Activated naive CD4-positive, alpha-beta T cell treated with anti-CD3 and anti-CD28 coated beads for 36 hours (primary cell): ENCODE results near the gene EEF1E1. TPM values are rescaled to one million over a fixed set of nuclear protein-coding genes. Genes with fewer than 3 reads are reported as not detected.

Experiments used
- CTCF ChIA-PET: fragments of 350-600 bp; sonication (Branson Sonifier 250); formaldehyde crosslinking; loops from one replicate; lab custom pipeline; 2021; ENCODE audit warnings: antibody characterized with exemption; lab: Charles Lee
- DNase-seq: peaks from one replicate; pipeline ENCODE4 v3.0.0-alpha.2; 2020
- H3K27ac Mint-ChIP-seq: one replicate; pipeline ENCODE4 v1.8.0; 2021; ENCODE audit warnings: mild to moderate bottlenecking, mixed read lengths
- H3K27me3 Mint-ChIP-seq: one replicate; pipeline ENCODE4 v1.8.0; 2021; ENCODE audit warnings: low read depth, mixed read lengths
- H3K36me3 Mint-ChIP-seq: one replicate; pipeline ENCODE4 v1.8.0; 2021; ENCODE audit warnings: low read depth, mixed read lengths
- H3K4me1 Mint-ChIP-seq: one replicate; pipeline ENCODE4 v1.8.0; 2021; ENCODE audit warnings: low read depth, mixed read lengths
- H3K4me3 Mint-ChIP-seq: one replicate; pipeline ENCODE4 v1.8.0; 2021; ENCODE audit warnings: mild to moderate bottlenecking, moderate library complexity, mixed read lengths
- H3K9me3 Mint-ChIP-seq: one replicate; pipeline ENCODE4 v1.8.0; 2021; ENCODE audit warnings: mixed read lengths
- intact Hi-C: fragments of 100-400 bp; cut with micrococcal nuclease; formaldehyde crosslinking; loops from one replicate; pipeline ENCODE4 v1.15.1; 2023
- total RNA-seq, 2 experiments: library from RNA; stranded (reverse); gene quantifications; one replicate each; pipeline ENCODE4 v1.2.3, GENCODE V29; 2021

Gene EEF1E1
- total RNA-seq, 2 experiments from 2014 or later: 65.2 to 71.2 TPM

DNA sequence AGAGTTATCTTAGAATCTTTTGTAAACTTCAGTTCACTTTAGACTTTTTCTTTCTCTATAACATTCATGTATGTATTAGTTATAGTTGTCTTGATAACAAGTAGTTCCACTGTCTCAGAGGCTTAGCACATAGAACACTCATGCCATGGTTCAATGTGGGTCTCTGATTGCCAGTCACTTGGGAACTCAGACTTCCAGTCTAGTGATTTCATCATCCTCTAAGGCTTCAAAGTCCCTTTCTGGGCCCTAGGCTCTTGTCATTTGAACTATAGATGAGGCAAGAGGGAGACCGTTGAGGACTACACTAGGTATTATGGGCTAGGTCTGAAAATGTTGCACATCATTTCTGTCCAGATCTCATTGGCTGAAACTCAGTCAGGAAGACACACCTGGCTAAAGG, 8.4 kb upstream of the EEF1E1 start:
- CTCF ChIA-PET: interaction anchor here (0.6 to 1.0 kb wide), 4 partner anchors 46 to 308 kb away, joined by 3 to 4 read pairs (median 3); partner anchors contain the start of gene BLOC1S5
- DNase-seq: no peak
- Mint-ChIP-seq H3K27me3 (peaks cover 28% of the 10 kb centered on the region), H3K4me3 (no peak overlapping the region), H3K27ac (no peak overlapping the region), H3K9me3 (no peaks in the 10 kb centered on the region), H3K36me3 (no peaks in the 10 kb centered on the region), H3K4me1 (no peaks in the 10 kb centered on the region)
- intact Hi-C loops: no loop called here

DNA sequence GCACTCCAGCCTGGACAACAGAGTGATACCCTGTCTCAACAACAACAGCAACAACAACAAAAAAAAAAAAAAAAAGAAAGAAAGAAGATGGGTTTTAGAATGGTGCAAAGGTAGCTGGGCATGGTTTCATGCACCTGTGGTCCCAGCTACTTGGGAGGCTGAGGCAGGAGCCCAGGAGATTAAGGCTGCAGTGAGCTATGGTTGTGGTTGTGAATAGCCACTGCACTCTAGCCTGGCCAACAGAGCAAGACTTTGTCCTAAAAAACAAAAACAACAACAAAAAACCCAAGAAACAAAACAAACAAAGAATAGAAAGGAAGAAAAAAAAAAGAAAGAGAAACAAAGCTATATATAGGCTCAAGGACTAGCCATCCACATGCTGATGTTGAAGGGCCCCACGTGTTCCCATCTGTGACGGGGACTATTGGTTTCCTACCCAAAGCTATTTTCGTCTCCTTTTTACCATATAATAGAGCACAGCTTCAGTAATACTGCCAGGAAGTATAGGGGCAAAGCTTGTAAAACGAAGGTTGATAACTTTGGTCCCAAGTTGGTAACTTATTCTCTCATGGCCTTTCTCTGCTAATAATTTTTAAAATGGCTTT, 7.9 kb upstream of the EEF1E1 start:
- CTCF ChIA-PET: interaction anchor here (0.6 kb wide), 3 partner anchors 46 to 309 kb away, joined by 3 to 4 read pairs (median 3); partner anchors contain the start of gene BLOC1S5
- peaks cover 24% of the 10 kb centered on the region for H3K27me3 Mint-ChIP-seq
- no peak overlapping the region for H3K27ac Mint-ChIP-seq
- intact Hi-C loops: no loop called here
- H3K4me3 Mint-ChIP-seq: no peak overlapping the region
- H3K4me1 Mint-ChIP-seq: no peaks in the 10 kb centered on the region
- no peak for DNase-seq
- H3K9me3 Mint-ChIP-seq: no peaks in the 10 kb centered on the region
- no peaks in the 10 kb centered on the region for H3K36me3 Mint-ChIP-seq

DNA sequence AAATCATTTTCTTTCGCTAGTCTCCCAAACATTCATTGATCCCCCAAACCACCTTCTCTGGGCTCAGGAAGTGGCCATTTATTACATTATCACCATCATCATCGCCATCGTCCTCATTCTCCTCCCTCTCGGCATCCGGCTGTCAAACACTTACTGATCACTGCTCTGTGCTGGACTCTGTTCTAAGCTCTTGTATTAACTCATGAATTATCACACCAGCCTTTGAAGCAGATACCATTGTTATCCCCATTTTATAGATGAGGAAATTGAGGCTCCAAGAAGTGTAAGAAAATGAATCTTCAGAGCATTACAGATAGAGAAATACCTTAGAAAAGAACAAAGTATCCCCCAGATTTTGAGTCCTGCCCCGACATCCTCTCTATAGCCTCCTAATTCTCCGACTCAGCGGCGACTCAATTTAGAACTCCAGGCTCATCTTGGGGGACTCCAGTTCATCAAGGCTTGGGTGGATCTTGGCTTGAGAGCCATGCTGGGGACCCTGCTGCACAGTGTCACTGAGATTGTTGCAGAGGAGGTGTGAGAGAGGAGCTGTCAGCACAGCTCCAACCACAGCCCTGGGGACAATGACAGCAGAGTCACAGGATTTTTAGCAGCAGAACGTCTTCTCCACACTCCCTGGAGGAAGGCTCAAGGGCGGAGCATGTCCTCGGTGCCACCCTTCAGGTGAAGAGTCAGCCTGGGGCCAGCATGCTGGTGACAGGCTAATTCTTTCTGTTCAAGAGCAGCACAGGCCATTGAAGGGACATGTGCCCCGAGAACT, 6.6 kb upstream of the EEF1E1 start:
- H3K27me3 Mint-ChIP-seq: peaks cover 22% of the 10 kb centered on the region
- H3K4me3 Mint-ChIP-seq: no peak overlapping the region
- no peak for DNase-seq
- no peaks in the 10 kb centered on the region for H3K9me3 Mint-ChIP-seq
- H3K27ac Mint-ChIP-seq: no peak overlapping the region
- no peaks in the 10 kb centered on the region for H3K36me3 Mint-ChIP-seq
- no peaks in the 10 kb centered on the region for H3K4me1 Mint-ChIP-seq
- intact Hi-C loops: no loop called here
- CTCF ChIA-PET: no interaction called here

DNA sequence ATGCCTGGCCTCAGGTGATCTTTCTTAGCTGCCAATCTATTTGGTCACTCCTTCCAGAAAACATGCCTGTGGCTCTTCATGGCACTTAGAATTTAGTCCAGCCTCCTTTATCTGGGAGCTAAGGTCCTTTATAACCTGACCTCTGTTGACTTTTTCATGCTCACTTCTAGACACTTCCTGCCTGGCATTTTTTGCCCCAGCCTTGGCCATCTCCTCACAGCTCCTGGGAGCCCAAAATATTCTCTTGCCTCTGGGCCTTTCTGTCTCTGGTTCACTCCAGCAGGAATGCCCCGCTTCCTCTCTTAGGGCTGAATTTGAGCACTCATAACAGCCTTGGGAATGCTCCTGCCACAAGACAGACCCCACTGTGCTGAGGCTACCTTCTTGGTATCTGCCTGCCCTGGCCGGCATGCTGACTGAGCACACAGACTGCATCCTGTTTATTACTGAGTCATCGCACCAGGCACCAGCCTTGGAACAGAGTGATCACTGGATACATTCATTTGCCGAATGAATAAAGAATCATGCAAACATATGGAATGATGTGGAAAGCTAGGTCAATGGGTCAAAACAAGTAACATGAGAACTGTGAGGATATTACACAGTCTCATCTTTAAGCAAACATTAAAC, 5.8 kb upstream of the EEF1E1 start:
- peaks cover 22% of the 10 kb centered on the region for H3K27me3 Mint-ChIP-seq
- no peaks in the 10 kb centered on the region for H3K36me3 Mint-ChIP-seq
- no peak for DNase-seq
- no peaks in the 10 kb centered on the region for H3K9me3 Mint-ChIP-seq
- no peak overlapping the region for H3K27ac Mint-ChIP-seq
- CTCF ChIA-PET: no interaction called here
- H3K4me3 Mint-ChIP-seq: no peak overlapping the region
- no peaks in the 10 kb centered on the region for H3K4me1 Mint-ChIP-seq
- intact Hi-C loops: no loop called here

DNA sequence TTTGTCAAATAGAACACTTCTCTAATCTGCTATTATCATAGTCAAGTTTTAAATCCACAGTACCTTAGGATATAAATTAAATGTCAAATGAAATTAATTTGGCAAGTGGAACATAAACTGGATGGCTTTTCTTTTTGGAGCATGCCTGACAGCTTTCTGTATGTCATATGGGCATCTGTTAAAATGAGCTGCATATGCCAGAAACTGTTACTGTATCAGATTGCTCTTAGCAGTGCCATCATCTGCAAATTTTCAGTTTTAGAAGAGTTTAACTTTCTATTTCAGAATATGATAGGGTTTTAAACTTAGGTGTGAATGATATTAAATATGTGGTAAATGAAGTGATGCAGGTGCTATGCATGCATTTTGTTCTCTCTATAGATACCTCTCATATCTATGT, 3.4 kb upstream of the EEF1E1 start:
- CTCF ChIA-PET: no interaction called here
- no peak overlapping the region for H3K4me3 Mint-ChIP-seq
- no peak for DNase-seq
- no peaks in the 10 kb centered on the region for H3K9me3 Mint-ChIP-seq
- H3K27me3 Mint-ChIP-seq: peaks cover 22% of the 10 kb centered on the region
- no peak overlapping the region for H3K27ac Mint-ChIP-seq
- H3K36me3 Mint-ChIP-seq: peaks cover 6% of the 10 kb centered on the region
- peaks cover 11% of the 10 kb centered on the region for H3K4me1 Mint-ChIP-seq
- intact Hi-C loops: no loop called here

DNA sequence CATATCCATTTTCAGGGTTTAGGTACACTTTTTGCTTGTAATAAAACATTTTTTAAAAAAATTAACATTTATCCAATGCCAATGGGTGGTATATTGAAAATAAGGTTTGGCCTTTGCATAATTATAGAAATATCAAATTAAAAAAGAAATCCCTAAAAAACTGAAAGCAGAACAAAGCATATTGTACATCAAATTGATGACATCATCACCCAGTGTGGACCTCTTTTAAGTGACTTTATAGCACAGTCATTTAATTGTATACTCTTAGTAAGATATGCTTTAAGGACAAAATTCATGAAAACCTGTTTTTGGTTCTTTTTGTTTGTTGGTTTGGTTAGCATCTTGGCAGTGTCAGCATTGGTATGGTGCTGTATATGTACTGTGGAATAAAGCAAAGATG, 1.4 kb upstream of the EEF1E1 start:
- H3K27me3 Mint-ChIP-seq: peaks cover 22% of the 10 kb centered on the region
- intact Hi-C loops: loop anchor here (5.0 kb wide), 1 partner anchor 86 kb away; no protein-coding TSS in a partner anchor

DNA sequence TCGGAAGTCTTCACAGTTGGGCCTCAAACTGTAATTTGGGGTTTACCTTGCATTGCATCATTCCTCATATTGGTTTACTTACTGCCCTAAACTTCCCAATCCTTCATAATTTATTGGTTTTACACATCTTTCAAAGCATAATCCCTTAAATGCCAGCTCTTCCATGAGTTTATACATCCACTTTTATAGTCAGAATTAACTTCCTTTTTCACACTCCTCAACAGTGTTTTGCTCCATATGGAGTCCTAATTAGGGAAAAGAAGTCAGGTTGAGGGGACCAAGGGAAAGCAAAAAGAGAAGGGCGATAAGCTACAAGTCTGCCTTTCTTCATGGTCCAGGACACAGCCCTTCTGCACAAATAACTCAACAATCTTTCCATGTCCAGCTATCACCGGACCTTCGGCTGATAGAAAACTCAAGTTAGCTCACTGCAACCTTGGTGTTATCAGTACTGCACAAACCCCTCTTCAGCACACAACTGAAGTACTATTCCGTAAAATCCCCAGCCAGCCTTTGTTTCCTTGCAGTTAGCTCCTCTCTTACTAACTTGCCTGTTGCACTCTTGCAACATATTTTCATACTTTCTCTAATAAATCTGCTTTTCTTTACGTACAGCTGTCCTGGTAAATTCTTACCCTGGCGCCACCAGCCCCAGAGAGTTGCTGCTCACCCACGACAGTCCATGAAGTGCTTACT, 2.0 kb downstream of the EEF1E1 start:
- DNase-seq: no peak
- Mint-ChIP-seq H3K4me1 (peaks cover 38% of the 10 kb centered on the region), H3K9me3 (no peaks in the 10 kb centered on the region), H3K27ac (peak overlapping the region; percentile 22), H3K27me3 (peaks cover 3% of the 10 kb centered on the region), H3K36me3 (peaks cover 30% of the 10 kb centered on the region), H3K4me3 (peak overlapping the region; percentile 19)
- intact Hi-C loops: loop anchor here (2.0 to 5.0 kb wide), 2 partner anchors 18 to 83 kb away; no protein-coding TSS in a partner anchor
- CTCF ChIA-PET: no interaction called here

More for the DNA sequence above, 1.4 kb upstream of the EEF1E1 start:
- Mint-ChIP-seq H3K36me3 (peaks cover 15% of the 10 kb centered on the region), H3K4me1 (peaks cover 29% of the 10 kb centered on the region), H3K9me3 (no peaks in the 10 kb centered on the region), H3K4me3 (no peak overlapping the region), H3K27ac (no peak overlapping the region)
- CTCF ChIA-PET: no interaction called here
- no peak for DNase-seq

DNA sequence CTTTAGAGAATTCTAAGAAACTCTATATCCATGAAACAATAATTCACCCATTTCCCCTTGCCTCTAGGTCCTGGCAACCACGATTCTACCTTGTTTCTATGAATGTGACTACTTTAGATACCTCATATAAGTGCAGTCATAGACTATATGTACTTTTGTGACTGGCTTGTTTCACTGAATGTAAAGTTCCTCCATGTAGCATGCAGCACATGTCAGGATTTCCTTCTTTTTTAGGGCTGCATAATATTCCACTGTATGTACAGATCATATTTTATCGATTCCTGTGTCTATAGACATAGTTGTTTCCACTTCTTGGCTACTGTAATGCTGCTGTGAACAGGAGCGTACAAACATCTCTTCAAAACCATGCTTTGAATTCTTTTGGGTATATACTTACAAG, 11.7 kb downstream of the EEF1E1 start:
- Mint-ChIP-seq H3K36me3 (peaks cover 72% of the 10 kb centered on the region), H3K4me1 (peaks cover 9% of the 10 kb centered on the region), H3K4me3 (no peak overlapping the region), H3K27ac (no peak overlapping the region), H3K9me3 (peaks cover 2% of the 10 kb centered on the region), H3K27me3 (no peaks in the 10 kb centered on the region)
- intact Hi-C loops: no loop called here
- no peak for DNase-seq
- CTCF ChIA-PET: no interaction called here

DNA sequence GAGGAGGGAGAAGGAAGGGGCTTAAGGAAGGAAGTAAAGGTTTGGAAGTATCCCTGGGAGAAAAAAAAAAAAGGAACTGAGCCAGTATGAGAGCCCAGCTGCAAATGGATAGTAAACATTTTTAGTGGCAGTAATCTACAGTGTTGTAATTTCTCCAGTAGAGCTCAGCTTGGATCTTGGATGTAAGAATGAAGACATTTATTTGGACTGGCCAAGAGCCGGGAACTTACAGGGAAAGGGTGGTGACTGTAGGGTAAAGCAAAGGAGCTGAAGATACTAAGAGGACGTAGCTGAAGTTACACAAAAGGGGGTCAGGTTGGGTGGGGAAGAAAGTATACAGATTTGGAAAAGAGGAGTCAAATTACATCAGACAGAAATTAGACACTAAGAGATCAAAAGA, 13.5 kb downstream of the EEF1E1 start:
- DNase-seq: no peak
- peaks cover 2% of the 10 kb centered on the region for H3K9me3 Mint-ChIP-seq
- CTCF ChIA-PET: interaction anchor here (0.6 to 0.7 kb wide), 2 partner anchors 9 to 1217 kb away, joined by 3 to 4 read pairs; no protein-coding TSS in a partner anchor
- H3K27me3 Mint-ChIP-seq: no peaks in the 10 kb centered on the region
- intact Hi-C loops: no loop called here
- no peak overlapping the region for H3K4me3 Mint-ChIP-seq
- H3K36me3 Mint-ChIP-seq: peaks cover 62% of the 10 kb centered on the region
- H3K4me1 Mint-ChIP-seq: peaks cover 11% of the 10 kb centered on the region
- H3K27ac Mint-ChIP-seq: no peak overlapping the region

DNA sequence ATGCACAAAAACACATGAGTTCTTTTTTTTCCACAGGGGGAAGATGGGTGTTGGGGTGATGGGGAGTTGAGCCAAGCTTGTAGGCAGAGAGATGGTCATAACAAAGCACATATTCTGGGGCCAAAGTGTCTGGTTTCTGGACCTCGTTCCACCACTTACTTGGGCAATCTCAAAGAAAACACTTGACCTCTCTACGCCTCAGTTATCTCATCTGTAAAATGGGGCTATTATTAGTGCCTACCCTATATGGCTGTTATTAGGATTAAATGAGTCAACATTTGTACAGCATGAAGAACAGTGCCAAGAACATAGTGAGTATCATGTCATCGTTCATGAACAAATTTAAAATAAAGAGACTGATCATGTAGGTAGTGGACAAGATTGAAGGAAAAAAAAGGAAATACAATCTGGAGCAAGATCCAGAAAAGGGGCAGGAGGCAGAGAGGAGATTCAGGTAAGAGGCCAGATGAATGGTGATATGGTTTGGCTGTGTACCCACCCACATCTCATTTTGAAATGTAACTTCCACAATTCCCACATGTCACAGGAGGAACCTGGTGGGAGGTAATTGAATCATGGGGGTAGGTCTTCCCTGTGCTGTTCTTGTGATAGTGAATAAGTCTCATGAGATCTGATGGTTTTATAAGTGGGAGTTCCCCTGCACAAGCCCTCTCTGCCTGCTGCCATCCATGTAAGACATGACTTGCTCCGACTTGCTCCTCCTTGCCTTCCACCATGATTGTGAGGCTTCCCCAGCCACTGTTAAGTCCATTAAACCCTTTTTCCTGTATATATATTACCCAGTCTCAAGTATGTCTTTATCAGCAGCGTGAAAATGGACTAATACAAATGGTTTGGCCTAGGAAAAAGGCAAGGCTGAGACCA, 14.2 kb downstream of the EEF1E1 start:
- Mint-ChIP-seq H3K27ac (no peak overlapping the region), H3K4me3 (no peak overlapping the region), H3K9me3 (peaks cover 2% of the 10 kb centered on the region), H3K4me1 (peaks cover 17% of the 10 kb centered on the region), H3K36me3 (peaks cover 64% of the 10 kb centered on the region), H3K27me3 (no peaks in the 10 kb centered on the region)
- CTCF ChIA-PET: no interaction called here
- no peak for DNase-seq
- intact Hi-C loops: no loop called here

DNA sequence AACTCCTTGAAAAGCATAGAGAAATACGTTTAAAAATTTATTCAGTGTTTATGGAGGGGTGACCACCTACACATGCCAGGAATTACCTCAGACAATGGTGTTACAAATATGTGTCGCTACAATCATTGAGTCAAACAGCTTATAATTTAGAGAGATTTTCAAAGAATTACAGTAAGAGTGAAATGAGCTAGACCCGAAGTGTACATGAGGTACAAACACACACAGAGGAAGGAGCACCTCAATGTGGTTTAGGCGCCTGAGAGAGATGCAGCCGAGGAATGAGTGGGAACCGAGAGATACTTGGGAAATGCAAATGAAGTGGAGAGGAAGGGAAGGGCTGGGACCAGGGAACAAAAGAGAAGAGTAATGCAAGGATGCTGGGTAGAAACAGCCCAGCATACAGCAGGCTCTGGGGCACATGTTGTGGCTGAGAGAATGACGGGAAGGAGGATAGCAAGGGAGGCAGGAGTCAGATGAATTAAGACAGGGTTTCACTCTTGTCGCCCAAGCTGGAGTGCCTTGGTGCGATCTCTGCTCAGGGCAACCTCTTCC, 15.5 kb downstream of the EEF1E1 start:
- DNase-seq: no peak
- H3K9me3 Mint-ChIP-seq: peaks cover 2% of the 10 kb centered on the region
- H3K4me1 Mint-ChIP-seq: peaks cover 20% of the 10 kb centered on the region
- no peak overlapping the region for H3K27ac Mint-ChIP-seq
- peaks cover 61% of the 10 kb centered on the region for H3K36me3 Mint-ChIP-seq
- CTCF ChIA-PET: no interaction called here
- no peaks in the 10 kb centered on the region for H3K27me3 Mint-ChIP-seq
- H3K4me3 Mint-ChIP-seq: no peak overlapping the region
- intact Hi-C loops: no loop called here
